Measurements from ENCODE around the gene C1QTNF3.

Gene C1QTNF3

GRCh38 chr5:34040472-34040871, 2.5 kb downstream of the C1QTNF3 start:
- no peak for TF ChIP-seq CTCF (IDR thresholded peaks at IDR 0.05)
- Histone ChIP-seq H2AFZ (no peak overlapping the region), H3K4me3 (ENCODE audit: low read depth, low read length) (no peak overlapping the region), H3K4me1 (peaks cover 17% of the 10 kb centered on the region), H3K27ac (no peak overlapping the region), H3K4me2 (ENCODE audit: low read length) (no peak overlapping the region), H3K9ac (no peak overlapping the region), H3K79me2 (no peaks in the 10 kb centered on the region), H3K9me3 (ENCODE audit: control insufficient read depth, low read length) (no peaks in the 10 kb centered on the region), H3K27me3 (ENCODE audit: control insufficient read depth, insufficient read depth, low read length) (no peaks in the 10 kb centered on the region), H3K36me3 (ENCODE audit: control insufficient read depth, insufficient read depth, low read length) (no peaks in the 10 kb centered on the region)

GRCh38 chr5:34039398-34040157, 3.4 kb downstream of the C1QTNF3 start:
- Histone ChIP-seq H3K9me3 (ENCODE audit: control insufficient read depth, low read length) (no peaks in the 10 kb centered on the region), H3K27ac (no peak overlapping the region), H3K4me2 (ENCODE audit: low read length) (no peak overlapping the region), H3K27me3 (ENCODE audit: control insufficient read depth, insufficient read depth, low read length) (no peaks in the 10 kb centered on the region), H3K9ac (no peak overlapping the region), H3K4me1 (peaks cover 17% of the 10 kb centered on the region), H3K36me3 (ENCODE audit: control insufficient read depth, insufficient read depth, low read length) (no peaks in the 10 kb centered on the region), H3K4me3 (ENCODE audit: low read depth, low read length) (no peak overlapping the region), H3K79me2 (no peaks in the 10 kb centered on the region), H2AFZ (no peak overlapping the region)
- TF ChIP-seq CTCF (IDR thresholded peaks at IDR 0.05): no peak

- H3K36me3 ChIP-seq (ENCODE audit: control insufficient read depth, insufficient read depth, low read length): no peaks in the 10 kb centered on the region
- H3K4me2 ChIP-seq (ENCODE audit: low read length): no peak overlapping the region
- H3K27ac ChIP-seq: no peak overlapping the region
- H3K9ac ChIP-seq: no peak overlapping the region
- no peaks in the 10 kb centered on the region for H3K9me3 ChIP-seq (ENCODE audit: control insufficient read depth, low read length)
- H3K79me2 ChIP-seq: no peaks in the 10 kb centered on the region
- no peak overlapping the region for H2AFZ ChIP-seq
- no peak for TF ChIP-seq CTCF (IDR thresholded peaks at IDR 0.05)
- peaks cover 17% of the 10 kb centered on the region for H3K4me1 ChIP-seq
- no peaks in the 10 kb centered on the region for H3K27me3 ChIP-seq (ENCODE audit: control insufficient read depth, insufficient read depth, low read length)
- no peak overlapping the region for H3K4me3 ChIP-seq (ENCODE audit: low read depth, low read length)
Observed at GRCh38 chr5:34038838-34039237, 4.2 kb downstream of the C1QTNF3 start.

- H3K9ac ChIP-seq: no peak overlapping the region
- no peaks in the 10 kb centered on the region for H3K79me2 ChIP-seq
- no peak overlapping the region for H3K4me2 ChIP-seq (ENCODE audit: low read length)
- no peak for TF ChIP-seq CTCF (IDR thresholded peaks at IDR 0.05)
- H3K36me3 ChIP-seq (ENCODE audit: control insufficient read depth, insufficient read depth, low read length): no peaks in the 10 kb centered on the region
- H3K4me1 ChIP-seq: peaks cover 17% of the 10 kb centered on the region
- no peaks in the 10 kb centered on the region for H3K27me3 ChIP-seq (ENCODE audit: control insufficient read depth, insufficient read depth, low read length)
- H3K4me3 ChIP-seq (ENCODE audit: low read depth, low read length): no peak overlapping the region
- no peaks in the 10 kb centered on the region for H3K9me3 ChIP-seq (ENCODE audit: control insufficient read depth, low read length)
- H3K27ac ChIP-seq: no peak overlapping the region
- no peak overlapping the region for H2AFZ ChIP-seq
Observed at GRCh38 chr5:34038390-34038789, 4.6 kb downstream of the C1QTNF3 start.

GRCh38 chr5:34037726-34038125, 5.3 kb downstream of the C1QTNF3 start:
- Histone ChIP-seq H3K4me3 (ENCODE audit: low read depth, low read length) (no peak overlapping the region), H3K4me1 (peaks cover 11% of the 10 kb centered on the region), H2AFZ (no peak overlapping the region), H3K36me3 (ENCODE audit: control insufficient read depth, insufficient read depth, low read length) (no peaks in the 10 kb centered on the region), H3K27me3 (ENCODE audit: control insufficient read depth, insufficient read depth, low read length) (no peaks in the 10 kb centered on the region), H3K9me3 (ENCODE audit: control insufficient read depth, low read length) (no peaks in the 10 kb centered on the region), H3K4me2 (ENCODE audit: low read length) (no peak overlapping the region), H3K79me2 (no peaks in the 10 kb centered on the region), H3K27ac (no peak overlapping the region), H3K9ac (no peak overlapping the region)
- no peak for TF ChIP-seq CTCF (IDR thresholded peaks at IDR 0.05)
